HG03378 (cell line): ENCODE data around the gene EIF2D.
"Not testable (repeated sequence)": the region's sequence is repeated elsewhere in the genome, so short reads cannot be mapped to it uniquely, and the experiment has no call there.

ENCODE experiments used
- ATAC-seq: cut with Tn5 transposase; IDR thresholded peaks from one replicate; pipeline ENCODE4 v1.9.1; 2021; ENCODE audit warnings: mild to moderate bottlenecking, moderate library complexity; ENCODE audit not compliant: unreplicated experiment

EIF2D gene

DNA sequence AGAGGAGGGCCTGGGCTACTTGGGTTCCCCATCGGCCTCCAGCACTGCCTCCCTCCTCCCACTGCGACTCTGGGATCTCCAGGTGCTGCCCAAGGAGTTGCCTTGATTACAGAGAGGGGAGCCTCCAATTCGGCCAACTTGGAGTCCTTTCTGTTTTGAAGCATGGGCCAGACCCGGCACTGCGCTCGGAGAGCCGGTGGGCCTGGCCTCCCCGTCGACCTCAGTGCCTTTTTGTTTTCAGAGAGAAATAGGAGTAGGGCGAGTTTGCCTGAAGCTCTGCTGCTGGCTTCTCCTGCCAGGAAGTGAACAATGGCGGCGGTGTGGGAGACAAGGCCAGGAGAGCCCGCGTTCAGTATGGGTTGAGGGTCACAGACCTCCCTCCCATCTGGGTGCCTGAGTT, 24.4 kb downstream of the EIF2D start:
- no peak for ATAC-seq

GRCh38 chr1:206586501-206587445, 25.5 kb downstream of the EIF2D start:
- no peak for ATAC-seq

DNA sequence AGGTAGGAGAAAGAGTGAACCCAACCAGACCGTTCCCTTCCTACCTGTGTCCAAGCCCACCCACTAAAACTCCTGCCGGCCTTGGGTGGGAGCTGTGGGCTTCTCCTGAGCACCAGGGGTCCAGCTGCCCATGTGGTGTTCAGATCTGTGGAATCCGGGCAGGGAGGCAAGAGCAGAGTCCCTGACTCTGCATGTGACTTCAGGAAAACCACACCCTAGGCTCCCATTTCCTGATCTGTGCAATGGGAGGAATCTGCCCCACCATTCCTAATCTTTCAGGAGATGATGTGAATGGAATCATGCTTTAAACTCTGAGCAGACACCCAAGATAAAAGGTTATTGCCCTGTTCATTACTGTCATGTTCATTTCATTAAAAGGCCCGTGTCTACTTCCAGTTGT, 27.6 kb downstream of the EIF2D start:
- ATAC-seq, result no peak

DNA sequence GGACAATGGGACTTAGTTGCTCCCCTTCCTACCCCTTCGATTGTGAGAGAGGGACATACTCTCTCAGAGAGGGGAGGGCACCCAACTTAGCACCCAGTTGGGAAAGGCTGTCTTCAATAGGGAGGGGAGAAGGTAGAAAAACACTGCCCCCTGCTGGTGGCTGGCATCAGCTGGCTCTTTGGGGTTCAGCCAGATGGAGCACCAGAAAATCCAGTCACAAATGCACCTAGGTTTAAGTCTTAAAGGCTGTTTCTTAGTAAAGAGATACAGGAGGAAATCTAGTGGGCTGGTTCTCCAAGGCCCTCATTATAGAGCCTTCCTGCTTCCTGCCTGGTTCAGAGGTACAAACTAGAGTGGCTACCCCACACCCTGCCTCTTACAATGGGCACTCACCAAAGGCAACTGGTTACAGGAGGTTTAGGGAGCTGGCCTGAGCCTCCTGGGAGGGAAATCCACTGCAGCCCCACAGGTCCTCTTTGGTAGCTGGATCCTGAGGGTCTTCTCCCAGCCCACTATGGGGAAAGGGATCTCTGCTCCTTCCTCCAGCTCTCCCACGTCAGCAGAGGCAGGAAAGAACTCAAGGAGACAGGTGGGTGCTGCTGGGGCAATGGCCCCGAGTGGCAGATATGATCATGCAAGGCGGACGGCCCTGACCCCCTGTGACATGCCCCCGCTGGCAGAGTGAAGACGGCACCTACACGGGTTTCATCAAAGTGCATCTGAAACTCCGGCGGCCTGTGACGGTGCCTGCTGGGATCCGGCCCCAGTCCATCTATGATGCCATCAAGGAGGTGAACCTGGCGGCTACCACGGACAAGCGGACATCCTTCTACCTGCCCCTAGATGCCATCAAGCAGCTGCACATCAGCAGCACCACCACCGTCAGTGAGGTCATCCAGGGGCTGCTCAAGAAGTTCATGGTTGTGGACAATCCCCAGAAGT, 28.3 kb downstream of the EIF2D start:
- ATAC-seq, result no peak

- no peak for ATAC-seq
Observed at GRCh38 chr1:206582971-206583706, 29.1 kb downstream of the EIF2D start.

GRCh38 chr1:206582537-206582936, 29.7 kb downstream of the EIF2D start:
- ATAC-seq, result no peak

DNA sequence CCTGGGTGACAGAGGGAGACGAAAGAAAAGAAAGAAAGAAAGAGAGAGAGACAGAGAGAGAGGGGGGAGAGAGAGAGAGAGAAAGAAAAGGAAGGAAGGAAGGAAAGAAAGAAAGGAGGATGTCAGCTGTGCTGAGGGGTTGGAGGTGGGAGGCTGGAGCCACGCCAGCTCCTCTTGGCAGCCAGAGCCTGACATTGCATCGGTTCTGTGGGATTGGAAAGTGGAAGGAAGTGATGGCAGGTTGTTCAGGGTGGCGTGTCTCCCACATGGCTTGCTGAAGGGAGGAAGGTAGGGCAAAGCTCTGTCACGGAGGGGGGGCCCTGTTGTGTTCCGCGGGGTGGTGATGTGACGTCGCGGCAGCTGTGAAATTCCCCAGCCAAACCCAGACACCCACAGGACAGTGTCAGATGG, 30.7 kb downstream of the EIF2D start:
- ATAC-seq, result no peak

- not testable (repeated sequence) for ATAC-seq
Observed at GRCh38 chr1:206581114-206581497, 31.2 kb downstream of the EIF2D start.

- no peak for ATAC-seq
Observed at GRCh38 chr1:206580438-206581113, 31.7 kb downstream of the EIF2D start.

GRCh38 chr1:206579747-206580437, 32.4 kb downstream of the EIF2D start:
- ATAC-seq, result peak; percentile 77

DNA sequence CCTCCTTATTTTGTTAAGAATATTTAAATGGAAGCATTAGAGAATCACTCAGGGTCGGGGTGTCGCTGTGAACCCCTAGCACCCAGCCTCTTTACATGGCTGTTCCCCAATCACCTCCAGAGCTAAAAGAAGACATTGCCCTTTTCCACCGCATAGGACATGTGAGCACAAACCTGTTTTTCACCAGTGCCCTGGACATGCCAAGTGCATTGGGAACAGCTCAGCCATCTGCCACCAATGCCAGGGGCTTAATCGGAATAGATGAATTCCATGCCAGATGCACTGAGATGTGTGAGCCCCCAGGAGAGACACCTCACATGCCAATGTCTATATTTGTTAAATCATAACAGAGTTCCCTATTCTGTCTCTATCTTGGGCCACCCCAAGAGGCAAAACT, 33.3 kb downstream of the EIF2D start:
- ATAC-seq, result no peak

DNA sequence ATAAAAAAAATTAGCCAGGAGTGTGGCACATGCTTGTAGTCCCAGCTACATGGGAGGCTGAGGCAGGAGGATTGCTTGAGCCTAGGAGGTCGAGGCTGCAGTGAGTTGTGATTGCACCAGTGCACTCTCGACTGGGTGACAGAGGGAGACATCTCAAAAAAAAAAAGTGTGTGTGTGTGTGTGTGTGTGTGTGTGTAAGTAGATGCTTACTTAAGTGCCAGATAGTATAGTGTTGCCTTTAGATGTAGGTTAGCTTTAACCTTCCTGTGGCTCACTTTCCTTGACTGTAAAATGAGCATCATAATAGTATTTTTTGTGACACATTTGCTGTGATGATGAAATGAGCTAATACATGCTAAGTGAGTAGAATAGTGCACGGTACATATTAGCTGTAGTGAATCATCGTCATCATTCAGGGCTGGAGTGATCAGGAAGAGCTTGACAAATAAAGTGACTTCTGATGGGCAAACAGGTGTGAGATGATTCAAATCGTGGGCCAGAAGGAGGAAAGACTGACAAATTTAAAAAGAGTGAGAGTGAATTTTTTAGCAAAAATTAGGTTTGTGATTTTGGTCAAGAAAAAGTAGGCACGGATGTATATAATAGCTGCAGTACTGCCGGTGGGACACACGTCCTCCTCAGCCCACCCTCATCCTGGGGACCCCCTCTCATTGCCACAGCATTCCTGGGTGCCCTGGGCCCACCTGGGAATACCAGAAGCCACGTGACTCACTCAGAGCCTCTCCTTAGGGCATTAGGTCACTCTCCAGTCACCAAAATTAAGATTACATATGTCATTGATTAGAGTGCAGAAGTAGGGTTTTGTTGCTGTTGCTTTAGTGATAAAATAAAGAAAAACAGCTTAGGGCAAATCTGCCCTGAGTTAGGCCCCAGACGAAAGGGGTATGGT, 33.9 kb downstream of the EIF2D start:
- ATAC-seq, result no peak

GRCh38 chr1:206577626-206578025, 34.6 kb downstream of the EIF2D start:
- ATAC-seq, result no peak

DNA sequence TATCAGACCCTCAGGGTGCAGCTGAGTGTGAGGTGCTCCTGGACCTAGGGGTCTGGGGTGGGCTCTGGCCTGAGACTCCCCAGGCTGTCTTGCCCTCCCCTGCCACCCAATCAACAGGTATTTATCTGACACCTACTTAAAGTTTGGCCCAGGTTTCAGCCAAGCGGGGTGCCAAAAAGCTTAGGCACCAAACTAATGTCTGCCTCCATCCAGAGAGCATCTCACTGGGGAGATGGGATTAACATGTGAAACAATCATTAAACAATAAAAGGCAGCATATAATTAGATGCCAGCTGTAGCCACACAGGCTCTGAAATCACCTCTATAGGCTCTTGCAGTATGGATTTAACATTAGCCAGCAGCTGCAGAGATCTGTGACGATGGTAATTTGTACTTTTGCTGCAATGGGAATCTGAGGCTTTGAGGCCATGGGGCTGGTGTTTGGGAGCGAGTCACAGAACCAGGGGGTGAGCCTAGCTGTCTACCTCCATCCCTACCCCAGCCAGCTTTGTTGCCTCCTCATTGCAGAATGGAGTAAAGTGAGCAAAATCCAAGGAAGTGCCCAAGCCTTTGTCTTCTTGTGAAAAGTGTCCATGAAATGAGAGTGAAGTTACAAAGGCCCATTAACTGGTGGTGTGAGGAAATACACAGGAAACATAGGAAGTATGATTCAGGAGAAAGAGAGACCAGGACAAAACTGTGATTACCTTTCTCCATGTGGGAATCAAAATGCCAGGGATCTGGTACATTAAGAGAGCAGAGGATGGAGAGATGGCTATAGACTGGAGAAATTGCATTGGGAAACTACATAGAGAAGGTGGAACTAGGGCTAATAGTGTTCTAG, 36.1 kb downstream of the EIF2D start:
- ATAC-seq, result no peak

DNA sequence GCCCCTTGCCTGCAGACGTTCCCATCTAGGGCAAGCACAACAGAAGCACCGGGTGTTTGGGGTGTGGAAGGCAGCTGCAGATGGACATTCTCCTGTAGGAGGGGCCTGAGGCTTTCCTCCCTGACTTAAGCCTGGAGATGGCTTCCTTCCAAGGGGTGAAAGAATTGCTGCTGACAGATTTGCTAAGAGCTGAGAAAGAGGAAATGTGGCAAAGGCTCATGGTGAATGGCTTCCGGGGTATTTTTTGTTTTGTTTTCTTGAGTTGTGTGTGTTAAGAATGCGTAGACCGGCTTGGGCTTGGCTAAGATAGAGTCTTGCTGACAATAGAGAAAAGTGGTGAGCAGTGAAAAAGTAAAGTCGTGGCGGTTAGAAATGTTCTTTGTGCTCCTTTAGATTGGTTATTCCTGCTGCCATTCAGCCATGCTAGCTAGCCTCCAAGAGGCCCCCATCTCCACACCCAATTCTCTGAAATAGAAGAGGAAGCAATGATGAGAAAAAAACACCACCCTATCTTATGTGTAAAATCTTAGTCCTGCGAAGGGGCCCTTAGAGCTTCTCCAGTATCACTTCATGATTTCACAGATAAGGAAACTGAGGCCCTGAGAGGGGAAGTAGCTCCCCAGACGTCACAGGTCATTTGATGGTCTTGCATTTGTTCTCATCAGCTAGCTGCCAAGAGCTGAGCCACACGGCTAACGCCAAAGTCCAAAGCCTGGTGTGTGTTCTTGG, 36.9 kb downstream of the EIF2D start:
- peak; percentile 36 for ATAC-seq

GRCh38 chr1:206573762-206574161, 38.5 kb downstream of the EIF2D start:
- ATAC-seq, result no peak

DNA sequence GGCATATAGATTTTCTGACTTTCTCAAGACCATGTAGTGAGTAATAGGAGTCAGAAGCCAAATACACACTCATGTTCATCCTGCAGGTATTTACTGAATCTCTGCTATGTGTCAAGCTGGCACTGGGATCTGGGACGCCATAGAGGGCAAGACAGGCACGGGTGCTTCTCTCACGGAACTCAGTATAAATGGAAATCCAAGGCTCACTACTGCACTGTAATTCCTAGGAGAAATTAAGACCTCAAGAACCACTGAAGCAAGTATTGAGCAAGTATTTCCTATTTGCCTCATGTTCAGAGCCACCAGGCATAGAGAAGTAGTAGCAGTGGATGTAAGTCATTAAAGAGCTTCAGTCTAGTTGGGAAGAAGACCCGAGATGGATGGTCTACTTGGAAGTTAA, 38.9 kb downstream of the EIF2D start:
- ATAC-seq, result no peak
